ENCODE measurements around the gene PATJ. TPM values are rescaled to one million over a fixed set of nuclear protein-coding genes. Genes with fewer than 3 reads are reported as not detected.

The PATJ gene
- total and polyA plus RNA-seq, 7 donors = 2.0 to 49.9 (median 17.1) TPM

- ATAC-seq = no peak
- WGBS, 3 donors = 96 to 98% (median 97%) methylated on average over 5 of the region's 5 CpGs
- no peak for DNase-seq
- Histone ChIP-seq H3K9me3 (no peaks in the 10 kb centered on the region), H3K36me3 (ENCODE audit: insufficient read depth in 1 of 2, low read depth in 1 of 2) (no peaks in the 10 kb centered on the region), H3K4me1 (no peaks in the 10 kb centered on the region), H3K27me3 (ENCODE audit: insufficient read depth in 3 of 3, low read length in 2 of 3) (peaks cover 0 to 3% (median 0%) of the 10 kb centered on the region in 3 donors), H3K4me3 (no peak overlapping the region), H3K27ac (no peak overlapping the region)
- intact Hi-C loops (cut with DNase I) = no loop called here
- TF ChIP-seq CTCF (IDR thresholded peaks at IDR 0.05) = no peak
Observed at GRCh38 chr1:62187548-62187947, 445.3 kb downstream of the PATJ start.

GRCh38 chr1:62188111-62188510, 445.8 kb downstream of the PATJ start:
- DNase-seq (no peak), ATAC-seq (no peak)

GRCh38 chr1:62194651-62195544, 452.6 kb downstream of the PATJ start, which contains the start of gene L1TD1:
TSS of gene L1TD1 (plus strand) at chr1:62194849. CDS start at chr1:62206629, 11,780 bp downstream.
- 15 to 20% (median 19%) methylated on average over 55 of the region's 55 CpGs for WGBS, 3 donors
- no peak for TF ChIP-seq CTCF (IDR thresholded peaks at IDR 0.05)
- H3K36me3 ChIP-seq (ENCODE audit: insufficient read depth in 1 of 2, low read depth in 1 of 2) = no peaks in the 10 kb centered on the region
- peaks cover 0 to 30% (median 11%) of the 10 kb centered on the region in 3 donors for H3K27me3 ChIP-seq (ENCODE audit: insufficient read depth in 3 of 3, low read length in 2 of 3)
- ATAC-seq (no peak), DNase-seq (no peak)
- no peak within 1 kb of the TSS for H3K27ac ChIP-seq
- H3K9me3 ChIP-seq = no peaks in the 10 kb centered on the region
- no peaks in the 10 kb centered on the region for H3K4me1 ChIP-seq
- peak within 1 kb of the TSS; percentile 15 for H3K4me3 ChIP-seq
- intact Hi-C loops (cut with DNase I) = no loop called here

More at GRCh38 chr1:62188111-62188510, 445.8 kb downstream of the PATJ start:
- no peak overlapping the region for H3K27ac ChIP-seq
- peaks cover 0 to 3% (median under 1%) of the 10 kb centered on the region in 3 donors for H3K27me3 ChIP-seq (ENCODE audit: insufficient read depth in 3 of 3, low read length in 2 of 3)
- H3K4me1 ChIP-seq = no peaks in the 10 kb centered on the region
- TF ChIP-seq CTCF (IDR thresholded peaks at IDR 0.05) = no peak
- H3K4me3 ChIP-seq = no peak overlapping the region
- H3K36me3 ChIP-seq (ENCODE audit: insufficient read depth in 1 of 2, low read depth in 1 of 2) = no peaks in the 10 kb centered on the region
- intact Hi-C loops (cut with DNase I) = no loop called here
- no peaks in the 10 kb centered on the region for H3K9me3 ChIP-seq
- 94 to 100% (median 95%) methylated on average over 8 of the region's 8 CpGs for WGBS, 3 donors

- 80 to 82% (median 80%) methylated on average over 17 of the region's 17 CpGs for WGBS, 3 donors
- H3K27me3 ChIP-seq (ENCODE audit: insufficient read depth in 3 of 3, low read length in 2 of 3) = peaks cover 0 to 30% (median 11%) of the 10 kb centered on the region in 3 donors
- ATAC-seq = no peak
- no peak for DNase-seq
- H3K9me3 ChIP-seq = no peaks in the 10 kb centered on the region
- H3K4me3 ChIP-seq = no peak overlapping the region
- no peak overlapping the region for H3K27ac ChIP-seq
- no peak for TF ChIP-seq CTCF (IDR thresholded peaks at IDR 0.05)
- no peaks in the 10 kb centered on the region for H3K36me3 ChIP-seq (ENCODE audit: insufficient read depth in 1 of 2, low read depth in 1 of 2)
- intact Hi-C loops (cut with DNase I) = no loop called here
- H3K4me1 ChIP-seq = no peaks in the 10 kb centered on the region
Observed at GRCh38 chr1:62196086-62196690, 453.9 kb downstream of the PATJ start.

Measured in psoas muscle (tissue), 8 donors.